Subcutaneous adipose tissue (tissue), 4 donors: ENCODE results near the gene TCN2. TPM values are rescaled to one million over a fixed set of nuclear protein-coding genes. Genes with fewer than 3 reads are reported as not detected.

Experiments used
- total RNA-seq, 4 donors: library from RNA; depleted of rRNA; stranded (reverse); fragments of >200 nt; gene quantifications; one replicate each; pipeline ENCODE4 v1.1.0, GENCODE V29; 2016
- TF ChIP-seq, protein P1 (sequence below): fragments of 450-650 bp; IDR thresholded peaks from one replicate; pipeline ENCODE4 v1.5.1; 2016; ENCODE audit warnings: low read depth, mild to moderate bottlenecking, control low read depth, antibody characterized with exemption, moderate library complexity

The TCN2 gene
- total RNA-seq, result 100 to 1,000 TPM in 1 of 4 donors, 10 to 100 TPM in 3; 50.9 to 142 (median 59.0) TPM

DNA sequence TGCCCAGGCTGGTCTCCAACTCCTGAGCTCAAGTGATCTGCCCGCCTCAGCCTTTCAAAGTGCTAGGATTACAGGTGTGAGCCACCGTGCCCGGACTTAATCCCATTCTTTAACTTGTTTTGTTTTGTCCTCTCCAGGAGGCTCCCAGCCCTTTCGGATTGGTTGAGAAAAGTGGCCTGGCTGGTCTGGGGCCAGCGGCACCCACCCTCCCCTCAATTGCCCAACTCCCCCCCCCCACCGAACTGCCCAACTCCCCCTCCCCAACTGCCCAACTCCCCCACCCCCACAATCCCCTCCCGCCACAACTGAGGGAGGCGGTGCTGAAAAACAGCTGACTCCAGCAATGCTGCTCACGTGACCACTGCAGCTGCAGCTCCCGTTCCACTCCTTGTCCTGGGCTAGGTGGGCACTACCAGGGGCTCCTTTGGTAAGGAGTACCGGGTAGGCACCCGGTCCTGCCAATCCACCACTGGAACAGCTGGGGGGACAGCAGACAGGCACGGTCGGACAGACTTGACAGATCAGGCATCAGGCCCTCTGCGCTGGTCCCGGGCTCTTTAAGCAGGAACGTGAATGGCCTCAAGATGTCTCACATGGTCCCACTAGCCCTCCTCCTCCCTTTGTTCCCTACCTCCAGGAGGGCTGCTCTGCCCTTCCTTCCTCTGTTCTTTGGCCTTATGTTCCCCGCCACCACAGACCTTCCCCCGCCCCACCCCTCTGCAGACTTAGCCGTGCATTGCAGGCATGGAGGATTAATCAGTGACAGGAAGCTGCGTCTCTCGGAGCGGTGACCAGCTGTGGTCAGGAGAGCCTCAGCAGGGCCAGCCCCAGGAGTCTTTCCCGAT is at the start of gene TCN2:
Gene TCN2, plus strand, starts transcription at position 720 of the 845 bp plus-strand sequence. CDS start 158 bp downstream, outside the sequence.
- TF ChIP-seq, protein P1, sequence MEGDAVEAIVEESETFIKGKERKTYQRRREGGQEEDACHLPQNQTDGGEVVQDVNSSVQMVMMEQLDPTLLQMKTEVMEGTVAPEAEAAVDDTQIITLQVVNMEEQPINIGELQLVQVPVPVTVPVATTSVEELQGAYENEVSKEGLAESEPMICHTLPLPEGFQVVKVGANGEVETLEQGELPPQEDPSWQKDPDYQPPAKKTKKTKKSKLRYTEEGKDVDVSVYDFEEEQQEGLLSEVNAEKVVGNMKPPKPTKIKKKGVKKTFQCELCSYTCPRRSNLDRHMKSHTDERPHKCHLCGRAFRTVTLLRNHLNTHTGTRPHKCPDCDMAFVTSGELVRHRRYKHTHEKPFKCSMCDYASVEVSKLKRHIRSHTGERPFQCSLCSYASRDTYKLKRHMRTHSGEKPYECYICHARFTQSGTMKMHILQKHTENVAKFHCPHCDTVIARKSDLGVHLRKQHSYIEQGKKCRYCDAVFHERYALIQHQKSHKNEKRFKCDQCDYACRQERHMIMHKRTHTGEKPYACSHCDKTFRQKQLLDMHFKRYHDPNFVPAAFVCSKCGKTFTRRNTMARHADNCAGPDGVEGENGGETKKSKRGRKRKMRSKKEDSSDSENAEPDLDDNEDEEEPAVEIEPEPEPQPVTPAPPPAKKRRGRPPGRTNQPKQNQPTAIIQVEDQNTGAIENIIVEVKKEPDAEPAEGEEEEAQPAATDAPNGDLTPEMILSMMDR, result no peak

DNA sequence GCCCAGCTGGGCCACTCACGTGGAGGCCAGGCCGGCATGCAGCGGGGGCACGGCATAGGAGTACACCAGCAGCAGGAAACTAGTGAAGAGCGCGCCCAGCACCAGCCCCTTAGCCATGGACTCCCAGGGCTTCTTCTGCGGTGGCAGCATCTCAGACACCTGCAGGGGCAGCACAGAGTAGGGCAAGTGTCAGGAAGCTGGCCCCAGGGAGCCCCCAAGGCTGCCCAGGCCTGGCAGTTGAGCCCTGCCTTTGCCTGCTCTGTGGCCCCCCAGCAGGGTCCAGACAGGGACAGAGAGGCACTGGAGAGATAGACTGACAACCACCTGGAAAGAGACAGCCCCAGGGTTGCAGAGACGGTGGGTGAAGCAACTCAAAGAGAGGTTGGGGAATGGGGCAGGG is 49.7 kb upstream of the TCN2 start:
- TF ChIP-seq, protein P1, result no peak

DNA sequence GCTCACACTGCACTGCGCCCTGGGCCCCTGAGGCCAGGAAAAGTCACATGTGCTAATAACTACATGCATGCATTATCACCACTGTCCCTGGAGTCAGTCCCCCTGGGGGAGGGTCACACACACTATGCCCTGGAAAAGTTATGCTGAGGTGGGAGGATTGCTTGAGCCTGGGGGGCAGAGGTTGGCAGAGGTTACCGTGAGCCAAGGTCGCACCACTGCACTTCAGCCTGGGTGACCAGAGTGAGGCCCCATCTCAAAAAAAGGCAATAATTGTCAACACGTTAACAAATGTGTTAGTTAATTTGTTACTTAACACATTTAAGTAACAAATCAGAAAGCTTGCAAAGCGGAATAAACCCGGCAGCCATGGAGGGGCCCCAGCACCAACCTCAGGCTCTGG is 47.1 kb upstream of the TCN2 start:
- TF ChIP-seq, protein P1, result no peak

DNA sequence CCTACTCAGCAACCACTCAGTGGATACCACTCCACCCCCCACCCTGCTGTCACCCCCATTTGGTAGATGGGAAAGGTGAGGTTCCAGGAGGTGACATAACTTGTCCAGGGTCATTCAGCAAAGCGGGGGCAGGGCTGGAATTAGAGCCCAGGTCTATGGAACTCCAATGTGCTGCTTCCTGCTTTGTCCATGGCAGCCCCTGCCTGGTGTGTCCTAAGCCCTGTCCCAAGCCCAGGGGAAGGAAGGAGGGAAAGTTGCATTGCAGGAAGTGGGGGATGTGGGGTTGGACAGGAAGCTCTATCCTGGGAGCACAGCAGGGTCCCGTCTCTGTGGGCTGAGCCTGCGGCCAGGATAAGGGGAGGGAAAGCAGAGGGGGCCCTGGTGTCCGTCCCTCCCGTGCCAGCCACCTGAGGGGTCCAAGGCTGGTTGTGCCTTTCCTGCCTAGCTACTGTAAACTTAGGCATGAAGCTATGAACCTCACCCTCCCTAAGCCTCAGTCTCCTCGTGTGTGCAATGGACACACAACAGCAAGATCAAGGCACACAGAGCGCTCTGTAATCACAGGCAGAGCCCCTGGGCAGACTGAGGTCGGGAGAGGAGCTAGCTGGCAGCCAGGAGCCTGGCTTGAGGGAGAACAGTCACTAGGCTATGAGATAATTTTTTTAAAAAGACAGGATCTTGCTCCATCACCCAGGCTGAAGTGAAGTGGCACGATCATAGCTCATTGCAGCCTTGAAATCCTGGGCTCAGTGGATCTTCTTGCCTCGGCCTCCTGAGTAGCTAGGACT is 45.4 kb upstream of the TCN2 start:
- TF ChIP-seq, protein P1, result no peak

DNA sequence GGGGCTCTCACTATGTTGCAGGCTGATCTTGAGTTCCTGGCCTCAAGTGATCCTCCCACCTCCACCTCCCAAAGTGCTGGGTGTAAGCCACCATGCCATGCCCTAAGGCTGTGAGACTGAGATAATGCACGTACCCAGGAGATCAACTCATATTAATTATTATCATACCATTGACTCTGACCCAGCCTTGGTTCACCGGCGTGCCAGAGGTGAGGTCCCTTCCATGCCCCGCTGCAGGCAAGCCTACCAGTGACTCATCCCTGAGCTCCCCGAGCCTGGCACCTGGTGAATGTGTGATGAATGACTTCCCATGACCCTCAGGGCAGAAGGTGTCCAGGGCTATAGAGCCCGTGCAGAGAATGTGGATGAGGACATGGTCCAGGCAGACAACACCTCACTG is 44.6 kb upstream of the TCN2 start:
- TF ChIP-seq, protein P1, result no peak

DNA sequence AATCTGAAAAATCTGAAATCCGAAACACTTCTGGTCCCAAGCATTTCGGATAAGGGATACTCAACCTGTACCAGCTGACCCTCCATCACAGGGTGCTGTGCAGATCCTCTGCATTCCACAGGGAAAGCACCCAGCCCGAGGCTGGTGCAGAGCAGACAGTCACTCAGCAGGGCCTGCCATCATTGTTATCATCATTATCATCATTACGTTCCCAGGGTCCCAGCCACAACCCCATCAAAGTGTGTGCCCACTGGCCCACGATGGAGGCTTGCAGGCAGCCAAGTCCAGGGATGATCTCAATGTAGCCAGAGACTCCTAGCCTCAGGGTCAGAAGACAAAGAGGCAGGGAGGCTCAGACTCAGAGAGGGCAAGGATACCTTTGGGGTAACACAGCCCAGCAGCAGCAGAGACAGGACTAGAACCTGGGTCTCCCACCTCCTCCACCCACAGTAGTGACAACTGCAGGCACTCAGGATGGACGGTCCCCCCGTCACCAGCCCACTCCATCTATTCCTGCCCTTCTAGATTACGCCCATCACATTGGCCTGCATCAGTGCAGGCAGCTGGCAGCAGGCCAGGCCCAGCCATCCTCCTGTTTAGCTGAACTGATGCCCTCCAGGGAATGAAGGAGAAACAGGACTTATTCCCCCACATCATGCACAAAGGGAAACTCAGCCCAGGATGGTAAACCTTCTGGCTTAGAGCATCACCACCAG is 42.8 kb upstream of the TCN2 start:
- TF ChIP-seq, protein P1, result no peak
